Breast epithelium (tissue), 3 donors: ENCODE results near the gene ZNF322.

Experiments used
- POLR2AphosphoS5 ChIP-seq, 3 donors: sonication (generic); formaldehyde crosslinking; IDR thresholded peaks; one replicate each; pipeline ENCODE4 v1.6.1; 2017; ENCODE audit warnings: antibody characterized with exemption in 3 of 3
- TF ChIP-seq, protein P1 (sequence below), 3 donors: fragments of 450-650 bp; IDR thresholded peaks; one replicate each; pipeline ENCODE4 v1.5.1; 2016 to 2017; ENCODE audit warnings: antibody characterized with exemption in 3 of 3, mild to moderate bottlenecking in 3 of 3, moderate library complexity in 3 of 3

DNA sequence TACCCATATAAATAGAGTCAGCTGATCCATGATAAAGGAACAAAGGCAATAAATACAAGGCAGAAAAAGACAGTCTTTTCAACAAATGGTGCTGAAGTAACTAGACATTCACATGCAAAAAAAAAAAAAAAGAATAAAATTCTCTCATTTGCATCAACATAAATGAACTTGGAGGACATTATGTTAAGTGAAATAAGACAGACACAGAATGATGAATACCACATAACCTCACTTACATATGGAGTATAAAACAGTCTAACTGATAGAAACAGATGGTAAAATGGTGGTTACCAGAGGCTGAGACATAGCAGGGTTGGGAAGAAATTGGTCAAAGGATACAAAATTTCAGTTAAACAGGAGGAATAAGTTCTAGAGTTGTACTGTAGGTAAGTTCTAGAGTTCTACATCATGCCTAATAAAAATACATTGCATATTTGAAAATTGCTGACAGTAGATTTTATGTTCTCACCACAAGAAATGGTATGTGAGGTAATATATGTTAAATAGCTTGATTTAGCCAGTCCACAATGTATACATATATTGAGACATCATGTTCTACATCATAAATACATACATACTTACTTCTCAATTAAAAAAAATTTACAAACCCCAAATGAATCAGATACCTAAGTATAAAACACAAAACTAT is 8.3 kb downstream of the ZNF322 start:
- TF ChIP-seq, protein P1, sequence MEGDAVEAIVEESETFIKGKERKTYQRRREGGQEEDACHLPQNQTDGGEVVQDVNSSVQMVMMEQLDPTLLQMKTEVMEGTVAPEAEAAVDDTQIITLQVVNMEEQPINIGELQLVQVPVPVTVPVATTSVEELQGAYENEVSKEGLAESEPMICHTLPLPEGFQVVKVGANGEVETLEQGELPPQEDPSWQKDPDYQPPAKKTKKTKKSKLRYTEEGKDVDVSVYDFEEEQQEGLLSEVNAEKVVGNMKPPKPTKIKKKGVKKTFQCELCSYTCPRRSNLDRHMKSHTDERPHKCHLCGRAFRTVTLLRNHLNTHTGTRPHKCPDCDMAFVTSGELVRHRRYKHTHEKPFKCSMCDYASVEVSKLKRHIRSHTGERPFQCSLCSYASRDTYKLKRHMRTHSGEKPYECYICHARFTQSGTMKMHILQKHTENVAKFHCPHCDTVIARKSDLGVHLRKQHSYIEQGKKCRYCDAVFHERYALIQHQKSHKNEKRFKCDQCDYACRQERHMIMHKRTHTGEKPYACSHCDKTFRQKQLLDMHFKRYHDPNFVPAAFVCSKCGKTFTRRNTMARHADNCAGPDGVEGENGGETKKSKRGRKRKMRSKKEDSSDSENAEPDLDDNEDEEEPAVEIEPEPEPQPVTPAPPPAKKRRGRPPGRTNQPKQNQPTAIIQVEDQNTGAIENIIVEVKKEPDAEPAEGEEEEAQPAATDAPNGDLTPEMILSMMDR (IDR thresholded peaks at IDR 0.05): no peak
- TF ChIP-seq POLR2AphosphoS5 (IDR thresholded peaks at IDR 0.05): no peak
